ENCODE data around the gene BANP.

The BANP gene

DNA sequence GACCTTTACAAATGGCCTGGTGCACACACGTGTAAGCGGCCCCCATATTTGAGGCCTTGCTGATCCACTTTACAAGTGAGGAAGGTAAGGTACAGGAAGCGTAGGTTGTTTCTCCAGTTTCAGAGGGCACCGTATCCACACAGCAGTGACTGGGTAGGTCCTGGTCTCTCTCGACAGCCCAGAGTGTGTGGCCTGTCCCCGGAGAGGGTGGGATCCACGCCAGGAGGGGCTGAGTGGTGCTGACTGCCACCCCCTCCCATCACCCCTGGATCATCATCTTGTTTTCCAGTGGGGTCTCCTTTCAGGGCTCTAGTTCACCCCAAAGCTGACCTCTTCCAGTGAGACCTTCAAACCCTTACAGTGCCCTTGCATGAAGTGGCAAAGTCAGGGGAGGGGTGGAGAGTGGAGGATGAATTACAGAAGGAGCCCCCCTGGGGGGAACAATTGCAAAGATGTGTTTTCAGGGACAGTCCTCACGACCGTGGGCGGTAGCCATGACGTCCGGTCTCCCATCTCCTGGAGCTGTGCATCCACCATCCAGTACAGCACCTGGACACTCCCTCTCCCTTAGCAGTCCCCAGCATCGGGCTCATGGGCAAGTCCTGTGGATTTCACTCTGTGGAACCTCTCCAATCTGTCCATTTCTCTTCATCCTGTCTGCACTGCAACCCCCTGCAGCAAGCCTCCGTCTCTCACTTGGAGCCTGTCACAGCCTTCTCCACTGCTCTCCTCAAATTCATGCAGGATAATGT is 4.5 kb upstream of the BANP start:
- peak overlapping the region; percentile 48 for H3K23ac ChIP-seq (ENCODE audit: low read depth, low read length, poor library complexity)
- H3K18ac ChIP-seq (ENCODE audit: low read length) = peak overlapping the region; percentile 33
- no peaks in the 10 kb centered on the region for H3K36me3 ChIP-seq (replicated peaks in 1 of 2; ENCODE audit: control insufficient read depth in 2 of 2, insufficient read depth in 2 of 2, low read length in 2 of 2)
- H3K9ac ChIP-seq (ENCODE audit: low read depth, low read length, poor library complexity) = no peak overlapping the region
- no peak for DNase-seq (ENCODE audit: low spot score)
- H4K8ac ChIP-seq (ENCODE audit: low read depth, low read length) = no peak overlapping the region
- H3K27me3 ChIP-seq (ENCODE audit: control insufficient read depth in 3 of 3, insufficient read depth in 3 of 3, low read depth in 1 of 3, low read length in 3 of 3) = no peaks in the 10 kb centered on the region
- no peak overlapping the region for H3K4ac ChIP-seq (ENCODE audit: low read length)
- H2BK120ac ChIP-seq (ENCODE audit: low read depth, low read length) = no peak overlapping the region
- no peak overlapping the region for H3K27ac ChIP-seq (replicated peaks; ENCODE audit: low read length)
- H3K9me3 ChIP-seq (replicated peaks in 1 of 2; ENCODE audit: control insufficient read depth in 2 of 2, insufficient read depth in 1 of 2, low read depth in 1 of 2, low read length in 2 of 2) = no peaks in the 10 kb centered on the region
- H4K91ac ChIP-seq (ENCODE audit: low read depth, low read length, poor library complexity) = no peak overlapping the region
- peaks cover 3 to 9% of the 10 kb centered on the region in 2 donors for H3K4me1 ChIP-seq (ENCODE audit: control insufficient read depth in 2 of 2, insufficient read depth in 1 of 2, low read depth in 1 of 2, low read length in 2 of 2)
- no peak overlapping the region for H2BK15ac ChIP-seq (ENCODE audit: low read length)
- H3K14ac ChIP-seq (ENCODE audit: low read length) = no peak overlapping the region
- no CpG with 5 or more reads among the region's 14 CpGs for WGBS, 2 donors (ENCODE audit: extremely low coverage in 2 of 2, insufficient read length in 2 of 2, insufficient replicate concordance in 1 of 2)
- no peak overlapping the region for H2BK5ac ChIP-seq (ENCODE audit: low read length)
- H2AFZ ChIP-seq (ENCODE audit: low read length) = peak overlapping the region; percentile 58
- H2AK5ac ChIP-seq (ENCODE audit: low read depth, low read length) = peak overlapping the region; percentile 40
- no peak overlapping the region for H3K4me3 ChIP-seq (ENCODE audit: low read length in 2 of 2)
- no peaks in the 10 kb centered on the region for H3K79me1 ChIP-seq (ENCODE audit: low read depth, low read length)
- no peak overlapping the region for H3K4me2 ChIP-seq (ENCODE audit: insufficient read depth, low read length, poor library complexity, severe bottlenecking)
- no peak overlapping the region for H2BK12ac ChIP-seq (ENCODE audit: low read length)

- no peak overlapping the region for H2AK5ac ChIP-seq (ENCODE audit: low read depth, low read length)
- H3K4me1 ChIP-seq (ENCODE audit: control insufficient read depth in 2 of 2, insufficient read depth in 1 of 2, low read depth in 1 of 2, low read length in 2 of 2) = peaks cover 6 to 11% of the 10 kb centered on the region in 2 donors
- H3K9me3 ChIP-seq (replicated peaks in 1 of 2; ENCODE audit: control insufficient read depth in 2 of 2, insufficient read depth in 1 of 2, low read depth in 1 of 2, low read length in 2 of 2) = no peaks in the 10 kb centered on the region
- DNase-seq (ENCODE audit: low spot score) = no peak
- H3K14ac ChIP-seq (ENCODE audit: low read length) = no peak overlapping the region
- H3K36me3 ChIP-seq (replicated peaks in 1 of 2; ENCODE audit: control insufficient read depth in 2 of 2, insufficient read depth in 2 of 2, low read length in 2 of 2) = no peaks in the 10 kb centered on the region
- no peak overlapping the region for H3K4ac ChIP-seq (ENCODE audit: low read length)
- H3K4me2 ChIP-seq (ENCODE audit: insufficient read depth, low read length, poor library complexity, severe bottlenecking) = no peak overlapping the region
- no CpG with 5 or more reads among the region's 22 CpGs for WGBS, 2 donors (ENCODE audit: extremely low coverage in 2 of 2, insufficient read length in 2 of 2, insufficient replicate concordance in 1 of 2)
- no peak overlapping the region for H2BK120ac ChIP-seq (ENCODE audit: low read depth, low read length)
- H3K27me3 ChIP-seq (ENCODE audit: control insufficient read depth in 3 of 3, insufficient read depth in 3 of 3, low read depth in 1 of 3, low read length in 3 of 3) = no peaks in the 10 kb centered on the region
- H2BK15ac ChIP-seq (ENCODE audit: low read length) = no peak overlapping the region
- H3K9ac ChIP-seq (ENCODE audit: low read depth, low read length, poor library complexity) = no peak overlapping the region
- no peak overlapping the region for H3K18ac ChIP-seq (ENCODE audit: low read length)
- H4K91ac ChIP-seq (ENCODE audit: low read depth, low read length, poor library complexity) = no peak overlapping the region
- no peak overlapping the region for H3K27ac ChIP-seq (replicated peaks; ENCODE audit: low read length)
- H2AFZ ChIP-seq (ENCODE audit: low read length) = peak overlapping the region; percentile 38
- H3K79me1 ChIP-seq (ENCODE audit: low read depth, low read length) = peaks cover 6% of the 10 kb centered on the region
- no peak overlapping the region for H3K23ac ChIP-seq (ENCODE audit: low read depth, low read length, poor library complexity)
- H4K8ac ChIP-seq (ENCODE audit: low read depth, low read length) = no peak overlapping the region
- H3K4me3 ChIP-seq (ENCODE audit: low read length in 2 of 2) = no peak overlapping the region
- no peak overlapping the region for H2BK12ac ChIP-seq (ENCODE audit: low read length)
- H2BK5ac ChIP-seq (ENCODE audit: low read length) = no peak overlapping the region
Observed at GRCh38 chr16:87947356-87948118, 3.7 kb upstream of the BANP start.

DNA sequence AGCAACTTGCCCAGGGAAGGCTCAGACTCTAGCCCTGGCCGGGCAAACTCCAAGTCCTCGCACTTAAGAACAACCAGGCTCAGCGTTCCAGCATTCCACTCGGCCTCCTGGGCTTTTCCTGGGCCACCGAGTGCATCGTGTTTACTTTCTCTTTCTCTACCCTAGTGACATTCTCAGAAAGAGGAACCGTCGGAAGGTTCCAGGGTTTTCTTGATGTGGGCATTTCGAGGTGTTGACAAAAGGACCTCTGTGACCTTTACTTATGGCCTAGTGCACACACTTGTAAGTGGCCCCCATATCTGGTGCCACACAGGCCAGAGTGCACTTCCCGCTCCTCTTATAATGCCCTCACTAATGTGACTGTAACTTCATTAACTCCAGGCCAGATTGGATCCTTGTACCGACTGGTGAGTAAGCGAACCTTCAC is 3.1 kb upstream of the BANP start:
- no CpG with 5 or more reads among the region's 12 CpGs for WGBS, 2 donors (ENCODE audit: extremely low coverage in 2 of 2, insufficient read length in 2 of 2, insufficient replicate concordance in 1 of 2)
- Histone ChIP-seq H3K27ac (replicated peaks; ENCODE audit: low read length) (no peak overlapping the region), H3K79me1 (ENCODE audit: low read depth, low read length) (peaks cover 6% of the 10 kb centered on the region), H3K4me3 (ENCODE audit: low read length in 2 of 2) (no peak overlapping the region), H4K91ac (ENCODE audit: low read depth, low read length, poor library complexity) (no peak overlapping the region), H2BK15ac (ENCODE audit: low read length) (no peak overlapping the region), H2BK120ac (ENCODE audit: low read depth, low read length) (no peak overlapping the region), H3K4me2 (ENCODE audit: insufficient read depth, low read length, poor library complexity, severe bottlenecking) (no peak overlapping the region), H2BK12ac (ENCODE audit: low read length) (no peak overlapping the region), H2AK5ac (ENCODE audit: low read depth, low read length) (no peak overlapping the region), H2BK5ac (ENCODE audit: low read length) (no peak overlapping the region), H3K23ac (ENCODE audit: low read depth, low read length, poor library complexity) (no peak overlapping the region), H3K4ac (ENCODE audit: low read length) (no peak overlapping the region), H2AFZ (ENCODE audit: low read length) (peak overlapping the region; percentile 38), H3K9ac (ENCODE audit: low read depth, low read length, poor library complexity) (no peak overlapping the region), H3K18ac (ENCODE audit: low read length) (no peak overlapping the region), H3K14ac (ENCODE audit: low read length) (no peak overlapping the region), H3K27me3 (ENCODE audit: control insufficient read depth in 3 of 3, insufficient read depth in 3 of 3, low read depth in 1 of 3, low read length in 3 of 3) (no peaks in the 10 kb centered on the region), H4K8ac (ENCODE audit: low read depth, low read length) (no peak overlapping the region), H3K36me3 (replicated peaks in 1 of 2; ENCODE audit: control insufficient read depth in 2 of 2, insufficient read depth in 2 of 2, low read length in 2 of 2) (peaks cover 0 to 4% of the 10 kb centered on the region in 2 donors), H3K9me3 (replicated peaks in 1 of 2; ENCODE audit: control insufficient read depth in 2 of 2, insufficient read depth in 1 of 2, low read depth in 1 of 2, low read length in 2 of 2) (no peaks in the 10 kb centered on the region), H3K4me1 (ENCODE audit: control insufficient read depth in 2 of 2, insufficient read depth in 1 of 2, low read depth in 1 of 2, low read length in 2 of 2) (peaks cover 6 to 11% of the 10 kb centered on the region in 2 donors)
- DNase-seq (ENCODE audit: low spot score) = no peak

DNA sequence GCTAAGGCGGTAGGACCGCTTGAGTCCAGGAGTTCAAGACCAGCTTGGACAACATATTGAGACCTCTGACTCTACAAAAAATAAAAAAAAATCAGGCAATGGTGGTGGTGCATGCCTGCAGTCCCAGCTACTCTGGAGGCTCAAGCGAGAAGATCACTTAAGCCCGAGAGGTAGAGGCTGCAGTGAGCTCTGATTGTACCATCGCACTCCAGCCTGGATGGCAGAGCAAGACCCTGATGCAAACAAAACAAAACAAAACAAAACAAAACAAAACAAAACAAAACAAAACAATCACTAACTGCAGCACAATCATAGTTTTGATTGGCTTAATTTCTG is 2.5 kb upstream of the BANP start:
- no peaks in the 10 kb centered on the region for H3K9me3 ChIP-seq (replicated peaks in 1 of 2; ENCODE audit: control insufficient read depth in 2 of 2, insufficient read depth in 1 of 2, low read depth in 1 of 2, low read length in 2 of 2)
- no peak overlapping the region for H3K9ac ChIP-seq (ENCODE audit: low read depth, low read length, poor library complexity)
- no peak overlapping the region for H2BK120ac ChIP-seq (ENCODE audit: low read depth, low read length)
- H3K4me1 ChIP-seq (ENCODE audit: control insufficient read depth in 2 of 2, insufficient read depth in 1 of 2, low read depth in 1 of 2, low read length in 2 of 2) = peaks cover 6 to 11% of the 10 kb centered on the region in 2 donors
- no peak overlapping the region for H4K8ac ChIP-seq (ENCODE audit: low read depth, low read length)
- no peak overlapping the region for H2BK15ac ChIP-seq (ENCODE audit: low read length)
- H3K4me3 ChIP-seq (ENCODE audit: low read length in 2 of 2) = no peak overlapping the region
- H3K4me2 ChIP-seq (ENCODE audit: insufficient read depth, low read length, poor library complexity, severe bottlenecking) = no peak overlapping the region
- H3K23ac ChIP-seq (ENCODE audit: low read depth, low read length, poor library complexity) = no peak overlapping the region
- peaks cover 6% of the 10 kb centered on the region for H3K79me1 ChIP-seq (ENCODE audit: low read depth, low read length)
- H3K27me3 ChIP-seq (ENCODE audit: control insufficient read depth in 3 of 3, insufficient read depth in 3 of 3, low read depth in 1 of 3, low read length in 3 of 3) = no peaks in the 10 kb centered on the region
- no peak overlapping the region for H3K18ac ChIP-seq (ENCODE audit: low read length)
- H2BK12ac ChIP-seq (ENCODE audit: low read length) = no peak overlapping the region
- no peak overlapping the region for H4K91ac ChIP-seq (ENCODE audit: low read depth, low read length, poor library complexity)
- H3K36me3 ChIP-seq (replicated peaks in 1 of 2; ENCODE audit: control insufficient read depth in 2 of 2, insufficient read depth in 2 of 2, low read length in 2 of 2) = peaks cover 2 to 10% of the 10 kb centered on the region in 2 donors
- H2AK5ac ChIP-seq (ENCODE audit: low read depth, low read length) = no peak overlapping the region
- H2BK5ac ChIP-seq (ENCODE audit: low read length) = no peak overlapping the region
- no peak overlapping the region for H3K27ac ChIP-seq (replicated peaks; ENCODE audit: low read length)
- H2AFZ ChIP-seq (ENCODE audit: low read length) = peak overlapping the region; percentile 61
- H3K4ac ChIP-seq (ENCODE audit: low read length) = no peak overlapping the region
- WGBS, 2 donors (ENCODE audit: extremely low coverage in 2 of 2, insufficient read length in 2 of 2, insufficient replicate concordance in 1 of 2) = no CpG with 5 or more reads among the region's 5 CpGs
- no peak overlapping the region for H3K14ac ChIP-seq (ENCODE audit: low read length)
- DNase-seq (ENCODE audit: low spot score) = no peak

Measured in neuronal stem cell (in vitro differentiated cells).